Right lobe of liver (tissue), 6 donors: ENCODE measurements around the gene KCNAB1. TPM values are rescaled to one million over a fixed set of nuclear protein-coding genes. Genes with fewer than 3 reads are reported as not detected.

Experiments used
- ATAC-seq, 4 donors: fragments of 200-7000 bp; cut with Tn5 transposase; one replicate each; pipeline ENCODE4 v1.9.1; 2020; ENCODE audit warnings: mild to moderate bottlenecking in 4 of 4, moderate library complexity in 4 of 4
- DNase-seq, 3 donors: peaks; one replicate each; pipeline ENCODE4 v3.0.0-alpha.2; 2020
- H3K27ac ChIP-seq, 3 donors: fragments of 200-600 bp; one replicate each; pipeline ENCODE4 v1.8.0; 2022
- H3K27me3 ChIP-seq, 2 donors: fragments of 200-600 bp; one replicate each; pipeline ENCODE4 v1.8.0; 2022
- H3K36me3 ChIP-seq, 4 donors: fragments of 200-600 bp; sonication (generic) in 1 of 4; one replicate each; pipeline versions ENCODE4 v1.5.1 to v1.8.0; 2017 to 2022; ENCODE audit warnings: control low read depth in 1 of 4
- H3K4me1 ChIP-seq, 4 donors: fragments of 200-600 bp; sonication (generic) in 1 of 4; one replicate each; pipeline versions ENCODE4 v1.5.1 to v1.8.0; 2017 to 2022; ENCODE audit warnings: control low read depth in 1 of 4
- H3K4me3 ChIP-seq, 3 donors: fragments of 200-600 bp; one replicate each; pipeline ENCODE4 v1.8.0; 2022
- H3K9me3 ChIP-seq, 4 donors: fragments of 200-600 bp; sonication (generic) in 1 of 4; one replicate each; pipeline versions ENCODE4 v1.5.1 to v1.8.0; 2017 to 2022; ENCODE audit warnings: control low read depth in 1 of 4
- CTCF ChIP-seq, 4 donors: fragments of 200-600 bp in 3 of 4; fragments of 450-650 bp in 1 of 4; IDR thresholded peaks; one replicate each; pipeline versions ENCODE4 v1.5.1 to v1.8.0; 2016 to 2022; ENCODE audit warnings: antibody characterized with exemption in 4 of 4, mild to moderate bottlenecking in 2 of 4
- POLR2A ChIP-seq: fragments of 450-650 bp; IDR thresholded peaks from one replicate; pipeline ENCODE4 v1.6.1; 2017; ENCODE audit warnings: antibody characterized with exemption, mild to moderate bottlenecking
- WGBS: methylation state at CpG from one replicate; pipeline ENCODE4 v1.1.6; 2018; ENCODE audit warnings: low coverage, low lambda C conversion rate; ENCODE audit not compliant: insufficient coverage; ENCODE audit errors: missing lambda C conversion rate; 5-methylcytosine and 5-hydroxymethylcytosine counted together
- intact Hi-C, 2 donors: fragments of 100-400 bp; cut with DNase I; formaldehyde crosslinking; loops; one replicate each; pipeline versions ENCODE4 v1.11.2 to v1.14.1; 2022
- total RNA-seq, 6 experiments: library from RNA; depleted of rRNA in 2 of 6; stranded (reverse); fragments of >200 nt in 2 of 6; fragmentation: NEBNext Ultra II Directional in 3 of 6; extraction: Animal tissue kit (Norgen Biotek cat#: 25700) in 3 of 6; gene quantifications; one replicate each; pipeline versions ENCODE4 v1.1.0 to v1.2.4, GENCODE V29; 2016 to 2023
- donor health status: DM: no; HTN: yes; CAD: no.
- donor health status: DM: no; HTN: no; CAD: no.
- donor health status: DM: no; HTN: no; CAD: no.
- donor health status: DM: no; HTN: yes; CAD: no.
- donor health status: DM: no; HTN: yes; CAD: no.

The KCNAB1 gene
- total RNA-seq, 6 experiments from 2014 or later: 0.15 to 1.8 (median 0.64) TPM; not detected in 2

GRCh38 chr3:156149876-156150275 lies 29.5 kb downstream of the KCNAB1 start:
- Histone ChIP-seq H3K4me3 (no peak overlapping the region), H3K27ac (no peak overlapping the region), H3K36me3 (no peaks in the 10 kb centered on the region), H3K27me3 (no peaks in the 10 kb centered on the region), H3K4me1 (no peaks in the 10 kb centered on the region), H3K9me3 (no peaks in the 10 kb centered on the region)
- no peak for TF ChIP-seq POLR2A
- no peak for TF ChIP-seq CTCF (IDR thresholded peaks at IDR 0.05)
- 44% methylated on average over 3 of the region's 3 CpGs for WGBS
- intact Hi-C loops: loop anchor here in 1 of 2 donors (10.0 kb wide), 1 partner anchor 365 kb away; no protein-coding TSS in a partner anchor
- ATAC-seq (no peak), DNase-seq (no peak)

GRCh38 chr3:156150434-156151066 lies 30.2 kb downstream of the KCNAB1 start:
- Histone ChIP-seq H3K27ac (no peak overlapping the region), H3K9me3 (no peaks in the 10 kb centered on the region), H3K36me3 (no peaks in the 10 kb centered on the region), H3K27me3 (no peaks in the 10 kb centered on the region), H3K4me1 (no peaks in the 10 kb centered on the region), H3K4me3 (no peak overlapping the region)
- WGBS: 16% methylated on average over 8 of the region's 8 CpGs
- no peak for TF ChIP-seq POLR2A
- TF ChIP-seq CTCF (IDR thresholded peaks at IDR 0.05): peak; percentile 84 to 93 (median 87)
- intact Hi-C loops: loop anchor here in 1 of 2 donors (10.0 kb wide), 1 partner anchor 364 kb away; no protein-coding TSS in a partner anchor
- peak; percentile 74 to 85 (median 82) for ATAC-seq
- DNase-seq: no peak

GRCh38 chr3:156151824-156152428 lies 31.5 kb downstream of the KCNAB1 start:
- Histone ChIP-seq H3K4me3 (no peak overlapping the region), H3K27me3 (no peaks in the 10 kb centered on the region), H3K36me3 (no peaks in the 10 kb centered on the region), H3K9me3 (no peaks in the 10 kb centered on the region), H3K4me1 (no peaks in the 10 kb centered on the region), H3K27ac (no peak overlapping the region)
- TF ChIP-seq CTCF (IDR thresholded peaks at IDR 0.05) (peak; percentile 55 to 71 (median 62)), POLR2A (no peak)
- DNase-seq (peak; percentile 50 to 58 (median 56)), ATAC-seq (peak; percentile 60 to 79 (median 72))
- intact Hi-C loops: loop anchor here in 1 of 2 donors (10.0 kb wide), 1 partner anchor 363 kb away; no protein-coding TSS in a partner anchor
- 23% methylated on average over 8 of the region's 10 CpGs for WGBS

- Histone ChIP-seq H3K9me3 (no peaks in the 10 kb centered on the region), H3K4me3 (no peak overlapping the region), H3K27me3 (no peaks in the 10 kb centered on the region), H3K4me1 (no peaks in the 10 kb centered on the region), H3K27ac (no peak overlapping the region), H3K36me3 (no peaks in the 10 kb centered on the region)
- TF ChIP-seq POLR2A (no peak), CTCF (IDR thresholded peaks at IDR 0.05) (no peak)
- DNase-seq: no peak
- 80% methylated on average over 1 of the region's 3 CpGs for WGBS
- intact Hi-C loops: loop anchor here in 1 of 2 donors (10.0 kb wide), 1 partner anchor 356 kb away; no protein-coding TSS in a partner anchor
- no peak for ATAC-seq
Measured at GRCh38 chr3:156158656-156159295, 38.4 kb downstream of the KCNAB1 start.
